ENCODE results near the gene PARD3B.

The PARD3B gene

GRCh38 chr2:204544961-204545860 lies at the start of gene PARD3B:
TSS of gene PARD3B (plus strand) at chr2:204545475. CDS start at chr2:204546000, 525 bp downstream.
- peak; percentile 46 for DNase-seq

- DNase-seq = no peak
These were observed 48.5 kb upstream of the PARD3B start for GRCh38 chr2:204496779-204497178.

- no peak for DNase-seq
These were observed 47.4 kb upstream of the PARD3B start for GRCh38 chr2:204497855-204498254.

- no peak for DNase-seq
These were observed 47.0 kb upstream of the PARD3B start for GRCh38 chr2:204498291-204498690.

GRCh38 chr2:204503869-204504268 lies 41.4 kb upstream of the PARD3B start:
- no peak for DNase-seq

GRCh38 chr2:204504594-204504993 lies 40.7 kb upstream of the PARD3B start:
- no peak for DNase-seq

GRCh38 chr2:204505488-204505887 lies 39.8 kb upstream of the PARD3B start:
- peak; percentile 13 for DNase-seq

GRCh38 chr2:204505946-204506345 lies 39.3 kb upstream of the PARD3B start:
- no peak for DNase-seq

GRCh38 chr2:204507636-204508035 lies 37.6 kb upstream of the PARD3B start:
- DNase-seq = no peak

- DNase-seq = no peak
These were observed 34.4 kb upstream of the PARD3B start for GRCh38 chr2:204510709-204511420.

- no peak for DNase-seq
These were observed 30.8 kb upstream of the PARD3B start for GRCh38 chr2:204514439-204514838.

- no peak for DNase-seq
These were observed 29.9 kb upstream of the PARD3B start for GRCh38 chr2:204515416-204515815.

GRCh38 chr2:204517154-204517553 lies 28.1 kb upstream of the PARD3B start:
- no peak for DNase-seq

- no peak for DNase-seq
These were observed 15.3 kb upstream of the PARD3B start for GRCh38 chr2:204529795-204530463.

GRCh38 chr2:204530464-204530805 lies 14.8 kb upstream of the PARD3B start:
- no peak for DNase-seq

- DNase-seq = no peak
These were observed 11.5 kb upstream of the PARD3B start for GRCh38 chr2:204533629-204534370.

GRCh38 chr2:204535356-204535755 lies 9.9 kb upstream of the PARD3B start:
- DNase-seq = no peak

- DNase-seq = no peak
These were observed 9.5 kb upstream of the PARD3B start for GRCh38 chr2:204535764-204536163.

GRCh38 chr2:204538182-204539018 lies 6.9 kb upstream of the PARD3B start:
- DNase-seq = peak; percentile 40

- no peak for DNase-seq
These were observed 6.3 kb upstream of the PARD3B start for GRCh38 chr2:204539019-204539385.

GRCh38 chr2:204541637-204542036 lies 3.6 kb upstream of the PARD3B start:
- DNase-seq = no peak

GRCh38 chr2:204542982-204543608 lies 2.2 kb upstream of the PARD3B start:
- DNase-seq = no peak

All from NCI-H82 (cell line).